Keratinocyte (primary cell): ENCODE data around the gene RALGAPA2. TPM values are rescaled to one million over a fixed set of nuclear protein-coding genes. Genes with fewer than 3 reads are reported as not detected.

Experiments used
- DNase-seq: peaks from one replicate; pipeline ENCODE4 v3.0.0-alpha.2; 2011; ENCODE audit warnings: low read depth, missing footprints, low spot score
- FAIRE-seq: peaks from 2 replicates; lab custom pipeline; 2011; peaks lifted over from hg19 to GRCh38; lab: Jason Lieb, UNC
- H2AFZ ChIP-seq: 2 replicates; pipeline ENCODE4 v1.6.0; 2012; ENCODE audit warnings: low read length, control low read depth, inconsistent platforms; ENCODE audit not compliant: control insufficient read depth
- H3K27ac ChIP-seq: 2 replicates; pipeline ENCODE4 v1.5.1; 2011; ENCODE audit warnings: low read length; ENCODE audit not compliant: control insufficient read depth, insufficient read depth
- H3K27me3 ChIP-seq: 3 replicates; pipeline ENCODE4 v1.6.0; 2011; ENCODE audit warnings: low read length; ENCODE audit not compliant: control insufficient read depth, insufficient read depth; ENCODE audit errors: extremely low read depth
- H3K36me3 ChIP-seq, 2 experiments: 2 replicates in 1 of 2; 3 replicates in 1 of 2; pipeline ENCODE4 v1.5.1; 2011; ENCODE audit warnings: low read length in 2 of 2, mild to moderate bottlenecking in 1 of 2; ENCODE audit not compliant: control insufficient read depth in 2 of 2, insufficient read depth in 2 of 2; ENCODE audit errors: extremely low read depth in 1 of 2
- H3K4me1 ChIP-seq: 3 replicates; pipeline ENCODE4 v1.5.1; 2011; ENCODE audit warnings: low read length; ENCODE audit not compliant: control insufficient read depth, insufficient read depth; ENCODE audit errors: extremely low read depth
- H3K4me2 ChIP-seq: 3 replicates; pipeline ENCODE4 v1.6.0; 2011; ENCODE audit warnings: low read depth, low read length; ENCODE audit not compliant: control insufficient read depth, insufficient read depth; ENCODE audit errors: extremely low read depth
- H3K4me3 ChIP-seq, 3 experiments: fragments of 200-600 bp in 1 of 3; sonication (generic) in 1 of 3; 2 replicates in 2 of 3; 3 replicates in 1 of 3; pipeline ENCODE4 v1.5.1; 2011 to 2016; ENCODE audit warnings: low read length in 3 of 3, mild to moderate bottlenecking in 3 of 3, control low read depth in 2 of 3, inconsistent platforms in 1 of 3, low read depth in 1 of 3, mixed read lengths in 1 of 3, mixed run types in 1 of 3, moderate library complexity in 1 of 3; ENCODE audit not compliant: control insufficient read depth in 2 of 3, insufficient read depth in 2 of 3; ENCODE audit errors: extremely low read depth in 1 of 3
- H3K79me2 ChIP-seq: 2 replicates; pipeline ENCODE4 v1.6.0; 2012; ENCODE audit warnings: low read length; ENCODE audit not compliant: control insufficient read depth, insufficient read depth
- H3K9ac ChIP-seq: 3 replicates; pipeline ENCODE4 v1.6.0; 2011; ENCODE audit warnings: low read length; ENCODE audit not compliant: control insufficient read depth, insufficient read depth; ENCODE audit errors: extremely low read depth
- H3K9me1 ChIP-seq: 3 replicates; pipeline ENCODE4 v1.6.0; 2011; ENCODE audit warnings: low read length; ENCODE audit not compliant: control insufficient read depth, insufficient read depth; ENCODE audit errors: extremely low read depth
- H3K9me3 ChIP-seq: 2 replicates; pipeline ENCODE4 v1.5.1; 2012; ENCODE audit warnings: low read depth, low read length; ENCODE audit not compliant: control insufficient read depth
- H4K20me1 ChIP-seq: 3 replicates; pipeline ENCODE4 v1.6.0; 2011; ENCODE audit warnings: low read length; ENCODE audit not compliant: control insufficient read depth, insufficient read depth; ENCODE audit errors: extremely low read depth
- EZH2 ChIP-seq: IDR thresholded peaks from one replicate; pipeline ENCODE4 v1.6.1; 2012; ENCODE audit warnings: inconsistent platforms, mild to moderate bottlenecking, low read length, moderate library complexity
- dilution Hi-C: fragments of 300-500 bp; cut with MboI; formaldehyde crosslinking; loops from one replicate; pipeline ENCODE4 v1.7.0; 2020; ENCODE audit warnings: low sequenced_read_pairs; ENCODE audit not compliant: extremely low pct_ligation_motif_present
- polyA plus RNA-seq, 5 experiments: library from polyadenylated mRNA; depleted of rRNA in 3 of 5; stranded (reverse) in 3 of 5; stranded (forward) in 1 of 5; unstranded in 1 of 5; fragments of >200 nt; gene quantifications; 1 replicate in 1 of 5; 2 replicates in 3 of 5; 3 replicates in 1 of 5; pipeline versions ENCODE4 v1.2.1 to v1.2.3, GENCODE V29; 2011 to 2012; ENCODE audit warnings: missing spikeins in 2 of 5, low read depth in 1 of 5, low replicate concordance in 1 of 5
- TF ChIP-seq, protein P1 (sequence below), 3 experiments: IDR thresholded peaks in 1 of 3; conservative IDR thresholded peaks in 1 of 3; optimal IDR thresholded peaks in 1 of 3; 2 replicates in 2 of 3; 3 replicates in 1 of 3; pipeline versions ENCODE3 to v1.5.1; 2011; ENCODE audit warnings: low read length in 3 of 3, mild to moderate bottlenecking in 3 of 3, moderate library complexity in 2 of 3, control low read depth in 1 of 3, inconsistent platforms in 1 of 3; ENCODE audit not compliant: insufficient read depth in 2 of 3; ENCODE audit errors: extremely low read depth in 1 of 3

RALGAPA2 gene
- polyA plus RNA-seq, 1 donor (not counting 4 experiments of a cell fraction or from before 2014, with no cell fraction given) = 3.2 TPM

DNA sequence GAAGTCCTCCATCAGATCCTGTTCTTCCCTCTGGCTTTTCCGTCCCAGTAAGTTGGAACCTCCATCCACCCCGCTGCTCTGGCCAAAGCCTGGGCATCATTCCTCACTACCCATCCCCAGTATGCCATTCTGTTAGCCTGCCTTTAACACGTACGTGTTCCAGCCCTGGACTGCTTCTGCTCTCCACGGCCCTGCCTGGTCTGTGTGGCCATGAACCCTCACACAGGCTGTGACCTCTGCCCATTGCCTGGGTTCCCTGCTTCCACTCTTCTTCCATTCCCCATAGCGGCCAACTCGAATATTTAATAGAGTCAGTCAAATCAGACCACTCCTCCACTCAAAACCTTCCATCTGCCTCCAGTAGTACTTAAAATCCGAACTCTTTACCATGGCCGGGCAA, 29.4 kb downstream of the RALGAPA2 start:
- Histone ChIP-seq H3K9me3 (no peaks in the 10 kb centered on the region), H3K4me3 (no peak overlapping the region), H3K4me1 (no peaks in the 10 kb centered on the region), H2AFZ (no peak overlapping the region), H3K79me2 (no peaks in the 10 kb centered on the region), H3K9me1 (no peaks in the 10 kb centered on the region), H3K4me2 (no peak overlapping the region), H3K36me3 (no peaks in the 10 kb centered on the region), H3K27me3 (no peaks in the 10 kb centered on the region), H3K9ac (no peak overlapping the region), H4K20me1 (no peaks in the 10 kb centered on the region), H3K27ac (no peak overlapping the region)
- DNase-seq = no peak
- no peak for FAIRE-seq
- dilution Hi-C loops = no loop called here
- TF ChIP-seq EZH2 = no peak
- TF ChIP-seq, protein P1, sequence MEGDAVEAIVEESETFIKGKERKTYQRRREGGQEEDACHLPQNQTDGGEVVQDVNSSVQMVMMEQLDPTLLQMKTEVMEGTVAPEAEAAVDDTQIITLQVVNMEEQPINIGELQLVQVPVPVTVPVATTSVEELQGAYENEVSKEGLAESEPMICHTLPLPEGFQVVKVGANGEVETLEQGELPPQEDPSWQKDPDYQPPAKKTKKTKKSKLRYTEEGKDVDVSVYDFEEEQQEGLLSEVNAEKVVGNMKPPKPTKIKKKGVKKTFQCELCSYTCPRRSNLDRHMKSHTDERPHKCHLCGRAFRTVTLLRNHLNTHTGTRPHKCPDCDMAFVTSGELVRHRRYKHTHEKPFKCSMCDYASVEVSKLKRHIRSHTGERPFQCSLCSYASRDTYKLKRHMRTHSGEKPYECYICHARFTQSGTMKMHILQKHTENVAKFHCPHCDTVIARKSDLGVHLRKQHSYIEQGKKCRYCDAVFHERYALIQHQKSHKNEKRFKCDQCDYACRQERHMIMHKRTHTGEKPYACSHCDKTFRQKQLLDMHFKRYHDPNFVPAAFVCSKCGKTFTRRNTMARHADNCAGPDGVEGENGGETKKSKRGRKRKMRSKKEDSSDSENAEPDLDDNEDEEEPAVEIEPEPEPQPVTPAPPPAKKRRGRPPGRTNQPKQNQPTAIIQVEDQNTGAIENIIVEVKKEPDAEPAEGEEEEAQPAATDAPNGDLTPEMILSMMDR (optimal IDR thresholded peaks at IDR 0.05 in 1 of 3, IDR thresholded peaks at IDR 0.05 in 1 of 3, conservative IDR thresholded peaks at IDR 0.05 in 1 of 3; ENCODE audit: extremely low read depth in 1 of 3, insufficient read depth in 2 of 3, low read length in 3 of 3) = no peak

DNA sequence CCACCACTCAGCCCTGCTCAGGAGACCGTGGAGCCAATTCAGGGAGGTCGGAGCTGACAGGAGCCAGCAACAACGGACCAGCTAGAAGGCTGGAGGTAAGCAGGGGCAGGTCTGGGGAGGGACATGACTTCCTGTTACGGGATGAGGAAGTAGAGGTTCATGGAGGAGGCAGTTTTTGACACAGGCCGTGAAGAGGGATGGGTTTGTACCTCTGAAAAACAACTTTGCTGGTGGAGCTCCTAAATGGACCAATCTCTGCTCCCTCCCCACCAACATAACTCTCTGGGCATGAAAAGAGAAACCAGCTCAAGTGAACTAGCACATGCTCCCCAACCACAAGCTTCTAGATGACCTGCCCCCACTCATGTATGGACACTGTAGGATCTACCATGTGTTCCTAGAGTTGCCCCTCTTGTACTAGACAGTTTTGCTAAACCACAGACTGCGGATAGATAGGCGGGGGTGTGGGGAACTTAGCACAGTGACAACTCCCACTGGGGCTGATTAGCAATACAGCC, 31.4 kb downstream of the RALGAPA2 start:
- no peaks in the 10 kb centered on the region for H3K36me3 ChIP-seq
- peaks cover 4% of the 10 kb centered on the region for H3K4me1 ChIP-seq
- no peaks in the 10 kb centered on the region for H3K27me3 ChIP-seq
- no peak overlapping the region for H3K27ac ChIP-seq
- FAIRE-seq = no peak
- H4K20me1 ChIP-seq = no peaks in the 10 kb centered on the region
- DNase-seq = no peak
- no peaks in the 10 kb centered on the region for H3K9me3 ChIP-seq
- no peaks in the 10 kb centered on the region for H3K9me1 ChIP-seq
- H2AFZ ChIP-seq = no peak overlapping the region
- H3K4me2 ChIP-seq = no peak overlapping the region
- H3K79me2 ChIP-seq = no peaks in the 10 kb centered on the region
- dilution Hi-C loops = no loop called here
- no peak overlapping the region for H3K4me3 ChIP-seq
- TF ChIP-seq EZH2 = no peak
- TF ChIP-seq, protein P1 (optimal IDR thresholded peaks at IDR 0.05 in 1 of 3, IDR thresholded peaks at IDR 0.05 in 1 of 3, conservative IDR thresholded peaks at IDR 0.05 in 1 of 3; ENCODE audit: extremely low read depth in 1 of 3, insufficient read depth in 2 of 3, low read length in 3 of 3) = no peak
- H3K9ac ChIP-seq = no peak overlapping the region
